A673 (cell line): Measurements from ENCODE around the gene SLC46A1.

Experiments
- EZH2 ChIP-seq: fragments of 200-600 bp; sonication (generic); IDR thresholded peaks from 2 replicates; pipeline ENCODE4 v1.6.1; 2017; ENCODE audit warnings: borderline replicate concordance, low read depth, mild to moderate bottlenecking, mixed read lengths, antibody characterized with exemption, low read length; ENCODE audit not compliant: poor library complexity, severe bottlenecking
- TF ChIP-seq, protein P1 (sequence below): fragments of 300-800, 200-600 bp; sonication (generic); conservative IDR thresholded peaks from 2 replicates; pipeline ENCODE4 v1.5.1; 2017; ENCODE audit warnings: low read depth, mild to moderate bottlenecking, antibody characterized with exemption, low read length, moderate library complexity, mixed read lengths

DNA sequence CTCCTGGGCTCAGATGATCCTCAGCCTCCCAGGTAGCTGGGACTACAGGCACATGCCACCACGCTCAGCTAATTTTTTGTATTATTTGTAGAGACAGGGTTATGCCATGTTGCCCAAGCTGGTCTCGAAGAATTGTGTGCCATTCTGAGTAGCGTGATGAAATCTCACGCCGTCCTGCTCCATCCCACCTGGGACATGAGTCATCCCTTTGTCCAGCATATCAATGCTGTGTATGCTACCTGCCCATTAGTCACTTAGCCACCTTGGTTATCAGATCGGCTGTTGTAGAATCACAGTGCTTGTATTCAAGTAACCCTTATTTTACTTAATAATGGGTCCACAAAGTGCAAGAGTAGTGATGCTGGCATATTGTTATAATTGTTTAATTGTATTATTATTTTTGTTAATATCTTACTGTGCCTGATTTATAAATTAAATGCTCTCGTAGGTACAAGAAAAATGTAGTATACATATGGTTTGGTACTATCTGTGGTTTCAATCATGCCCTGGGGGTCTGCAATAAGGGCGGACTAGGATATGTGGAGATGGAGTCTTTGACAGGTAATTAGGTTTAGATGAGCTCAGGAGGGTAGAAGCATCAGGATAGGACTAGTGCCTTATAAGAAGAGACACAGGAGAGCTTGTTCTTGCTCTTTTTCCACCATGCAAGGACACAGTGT is 40.8 kb upstream of the SLC46A1 start:
- TF ChIP-seq, protein P1, sequence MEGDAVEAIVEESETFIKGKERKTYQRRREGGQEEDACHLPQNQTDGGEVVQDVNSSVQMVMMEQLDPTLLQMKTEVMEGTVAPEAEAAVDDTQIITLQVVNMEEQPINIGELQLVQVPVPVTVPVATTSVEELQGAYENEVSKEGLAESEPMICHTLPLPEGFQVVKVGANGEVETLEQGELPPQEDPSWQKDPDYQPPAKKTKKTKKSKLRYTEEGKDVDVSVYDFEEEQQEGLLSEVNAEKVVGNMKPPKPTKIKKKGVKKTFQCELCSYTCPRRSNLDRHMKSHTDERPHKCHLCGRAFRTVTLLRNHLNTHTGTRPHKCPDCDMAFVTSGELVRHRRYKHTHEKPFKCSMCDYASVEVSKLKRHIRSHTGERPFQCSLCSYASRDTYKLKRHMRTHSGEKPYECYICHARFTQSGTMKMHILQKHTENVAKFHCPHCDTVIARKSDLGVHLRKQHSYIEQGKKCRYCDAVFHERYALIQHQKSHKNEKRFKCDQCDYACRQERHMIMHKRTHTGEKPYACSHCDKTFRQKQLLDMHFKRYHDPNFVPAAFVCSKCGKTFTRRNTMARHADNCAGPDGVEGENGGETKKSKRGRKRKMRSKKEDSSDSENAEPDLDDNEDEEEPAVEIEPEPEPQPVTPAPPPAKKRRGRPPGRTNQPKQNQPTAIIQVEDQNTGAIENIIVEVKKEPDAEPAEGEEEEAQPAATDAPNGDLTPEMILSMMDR, result no peak
- TF ChIP-seq EZH2, result no peak
